ENCODE measurements around the gene SEC24B.

DNA sequence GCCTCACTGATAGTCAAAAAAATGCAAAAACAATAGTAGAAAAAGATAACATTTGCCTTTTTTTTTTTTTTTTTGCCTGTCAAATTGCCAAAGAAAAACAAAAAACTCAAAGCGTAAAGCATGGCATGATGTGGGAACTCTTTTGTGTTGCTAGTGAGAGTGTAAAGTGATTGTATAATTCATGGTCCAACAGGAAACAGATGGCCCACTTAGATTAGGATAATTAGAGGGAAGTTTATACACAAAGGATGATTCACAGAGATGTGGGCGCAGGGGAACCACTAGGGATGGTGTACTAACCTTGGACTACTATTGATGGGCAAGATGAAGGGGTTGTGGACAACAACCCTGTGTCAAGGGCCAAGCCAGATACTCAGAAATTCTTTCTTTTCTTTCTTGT lies 142.8 kb downstream of the SEC24B start:
- TF ChIP-seq CTCF (IDR thresholded peaks at IDR 0.05; ENCODE audit: insufficient read depth, low read depth, low read length) (no peak), EZH2 (IDR thresholded peaks at IDR 0.05; ENCODE audit: insufficient read depth, low read length) (no peak)
